Measurements from ENCODE around the gene CABP1. TPM values are rescaled to one million over a fixed set of nuclear protein-coding genes. Genes with fewer than 3 reads are reported as not detected.
A peak's percentile ranks its signal among the peaks of the same experiment; 100 is the strongest.

The CABP1 gene
- total RNA-seq, result 1 to 10 TPM in 1 of 2 donors, under 1 TPM in 1; 0.71 to 2.0 TPM

GRCh38 chr12:120639771-120640721 is at the start of gene CABP1:
Gene CABP1 (plus strand): TSS chr12:120640626. CDS start chr12:120640686, 60 bp downstream.
- no peaks in the 10 kb centered on the region for H3K9me3 ChIP-seq
- H3K4me3 ChIP-seq, result peak within 1 kb of the TSS; percentile 34 to 54
- H3K27me3 ChIP-seq, result peaks cover 0 to 16% of the 10 kb centered on the region in 2 donors
- H3K27ac ChIP-seq, result no peak within 1 kb of the TSS
- H3K36me3 ChIP-seq, result no peaks in the 10 kb centered on the region
- peak; percentile 17 to 56 for TF ChIP-seq CTCF (IDR thresholded peaks at IDR 0.05)
- H3K4me1 ChIP-seq, result peaks cover 0 to 15% of the 10 kb centered on the region in 2 donors
- no peak for DNase-seq (ENCODE audit: low spot score)

- Histone ChIP-seq H3K27ac (peak overlapping the region; percentile 82 to 94), H3K4me3 (no peak overlapping the region), H3K36me3 (no peaks in the 10 kb centered on the region), H3K9me3 (no peaks in the 10 kb centered on the region), H3K27me3 (no peaks in the 10 kb centered on the region), H3K4me1 (peaks cover 0 to 20% of the 10 kb centered on the region in 2 donors)
- TF ChIP-seq CTCF (IDR thresholded peaks at IDR 0.05), result no peak
- DNase-seq (ENCODE audit: low spot score), result no peak
Measured at GRCh38 chr12:120590741-120591407, 49.6 kb upstream of the CABP1 start.

GRCh38 chr12:120592121-120593049 is 48.0 kb upstream of the CABP1 start:
- Histone ChIP-seq H3K27me3 (no peaks in the 10 kb centered on the region), H3K4me1 (peaks cover 0 to 20% of the 10 kb centered on the region in 2 donors), H3K27ac (no peak overlapping the region), H3K36me3 (no peaks in the 10 kb centered on the region), H3K4me3 (no peak overlapping the region), H3K9me3 (no peaks in the 10 kb centered on the region)
- TF ChIP-seq CTCF (IDR thresholded peaks at IDR 0.05), result no peak
- DNase-seq (ENCODE audit: low spot score), result no peak

- H3K36me3 ChIP-seq, result no peaks in the 10 kb centered on the region
- no peak overlapping the region for H3K4me3 ChIP-seq
- TF ChIP-seq CTCF (IDR thresholded peaks at IDR 0.05), result no peak
- H3K9me3 ChIP-seq, result no peaks in the 10 kb centered on the region
- H3K4me1 ChIP-seq, result peaks cover 0 to 9% of the 10 kb centered on the region in 2 donors
- H3K27me3 ChIP-seq, result no peaks in the 10 kb centered on the region
- H3K27ac ChIP-seq, result no peak overlapping the region
- no peak for DNase-seq (ENCODE audit: low spot score)
Measured at GRCh38 chr12:120596901-120597300, 43.5 kb upstream of the CABP1 start.

- H3K4me1 ChIP-seq, result peaks cover 0 to 9% of the 10 kb centered on the region in 2 donors
- H3K27ac ChIP-seq, result no peak overlapping the region
- H3K27me3 ChIP-seq, result no peaks in the 10 kb centered on the region
- no peak overlapping the region for H3K4me3 ChIP-seq
- no peaks in the 10 kb centered on the region for H3K9me3 ChIP-seq
- H3K36me3 ChIP-seq, result no peaks in the 10 kb centered on the region
- no peak for TF ChIP-seq CTCF (IDR thresholded peaks at IDR 0.05)
- DNase-seq (ENCODE audit: low spot score), result no peak
Measured at GRCh38 chr12:120597861-120598260, 42.6 kb upstream of the CABP1 start.
